Measurements from ENCODE around the gene KRTAP10-11. TPM values are rescaled to one million over a fixed set of nuclear protein-coding genes. Genes with fewer than 3 reads are reported as not detected.
A peak's percentile ranks its signal among the peaks of the same experiment; 100 is the strongest.

Gene KRTAP10-11
- total RNA-seq, 1 donor from 2014 or later: not detected

GRCh38 chr21:44694776-44695175 is 48.6 kb downstream of the KRTAP10-11 start:
- Mint-ChIP-seq H3K27me3 (ENCODE audit: unreplicated experiment) (peaks cover 36% of the 10 kb centered on the region), H3K4me1 (ENCODE audit: unreplicated experiment) (peaks cover 27% of the 10 kb centered on the region), H3K36me3 (ENCODE audit: unreplicated experiment) (peaks cover 4% of the 10 kb centered on the region), H3K27ac (ENCODE audit: unreplicated experiment) (no peak overlapping the region), H3K4me3 (ENCODE audit: unreplicated experiment) (no peak overlapping the region), H3K9me3 (ENCODE audit: unreplicated experiment) (peaks cover 15% of the 10 kb centered on the region)
- TF ChIP-seq CTCF (IDR thresholded peaks at IDR 0.05): no peak
- no peak for DNase-seq (ENCODE audit: extremely low spot score, unreplicated experiment)

DNA sequence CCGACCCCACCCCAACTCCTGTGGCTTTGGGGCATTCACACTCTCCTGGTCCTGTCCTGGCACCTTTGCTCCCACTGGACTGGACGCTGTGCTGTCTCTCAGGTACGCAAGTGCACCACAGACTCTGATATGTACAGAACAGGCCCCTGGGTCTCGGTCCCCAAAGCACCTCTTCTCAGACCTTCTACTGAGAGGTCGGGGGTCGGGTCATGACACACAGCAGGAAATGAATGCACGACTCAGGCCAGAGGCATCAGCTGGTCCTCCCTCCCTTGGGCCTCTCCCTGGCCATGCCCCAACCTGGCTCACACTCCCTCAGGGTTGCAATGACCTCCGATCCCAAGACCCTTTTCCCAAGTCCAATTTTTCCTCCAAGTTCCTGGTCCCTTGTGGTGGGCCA is 49.0 kb downstream of the KRTAP10-11 start:
- DNase-seq (ENCODE audit: extremely low spot score, unreplicated experiment): peak; percentile 81
- H3K9me3 Mint-ChIP-seq (ENCODE audit: unreplicated experiment): peaks cover 15% of the 10 kb centered on the region
- H3K36me3 Mint-ChIP-seq (ENCODE audit: unreplicated experiment): peaks cover 4% of the 10 kb centered on the region
- no peak overlapping the region for H3K4me3 Mint-ChIP-seq (ENCODE audit: unreplicated experiment)
- no peak overlapping the region for H3K27ac Mint-ChIP-seq (ENCODE audit: unreplicated experiment)
- peaks cover 36% of the 10 kb centered on the region for H3K27me3 Mint-ChIP-seq (ENCODE audit: unreplicated experiment)
- peaks cover 31% of the 10 kb centered on the region for H3K4me1 Mint-ChIP-seq (ENCODE audit: unreplicated experiment)
- TF ChIP-seq CTCF (IDR thresholded peaks at IDR 0.05): no peak

DNA sequence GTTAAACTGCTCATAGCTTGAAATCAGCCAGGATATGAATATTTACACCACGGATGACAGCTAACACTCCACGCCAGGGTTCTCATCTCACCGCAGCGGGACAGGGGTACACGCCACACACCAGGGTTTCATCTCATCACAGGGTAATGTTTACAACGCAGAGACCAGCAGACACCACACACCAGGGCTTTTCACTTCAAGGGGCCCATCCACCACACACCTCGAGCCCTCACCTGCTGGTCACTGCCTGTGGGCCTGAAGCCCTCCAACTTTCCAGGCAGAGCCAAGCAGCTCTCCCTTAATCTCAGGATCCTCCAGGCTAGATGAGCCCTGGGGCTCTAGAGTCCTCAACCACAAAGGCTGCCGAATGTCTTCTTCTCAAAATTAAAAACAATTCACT is 49.4 kb downstream of the KRTAP10-11 start:
- Mint-ChIP-seq H3K27me3 (ENCODE audit: unreplicated experiment) (peaks cover 33% of the 10 kb centered on the region), H3K4me3 (ENCODE audit: unreplicated experiment) (no peak overlapping the region), H3K27ac (ENCODE audit: unreplicated experiment) (no peak overlapping the region), H3K36me3 (ENCODE audit: unreplicated experiment) (peaks cover 4% of the 10 kb centered on the region), H3K9me3 (ENCODE audit: unreplicated experiment) (peaks cover 15% of the 10 kb centered on the region), H3K4me1 (ENCODE audit: unreplicated experiment) (peaks cover 32% of the 10 kb centered on the region)
- no peak for TF ChIP-seq CTCF (IDR thresholded peaks at IDR 0.05)
- peak; percentile 51 for DNase-seq (ENCODE audit: extremely low spot score, unreplicated experiment)

DNA sequence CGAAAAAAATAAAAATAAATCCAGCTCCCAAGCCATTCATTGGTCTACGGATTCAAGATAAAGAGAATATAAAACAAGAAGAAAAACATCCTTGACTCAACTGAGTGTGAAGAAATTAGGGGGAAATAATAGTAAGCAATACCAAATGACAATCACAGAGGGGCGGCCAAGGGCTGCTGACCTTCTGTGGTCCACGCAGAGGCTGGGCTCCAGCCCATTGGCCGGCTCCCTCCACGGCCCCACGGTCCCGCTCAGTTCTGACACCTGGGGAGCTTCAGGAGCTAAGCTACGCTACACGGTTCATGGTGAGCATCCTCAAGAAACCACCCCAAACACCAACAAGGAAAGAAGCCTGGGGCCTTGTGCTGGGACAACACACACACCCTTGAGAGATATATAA is 50.4 kb downstream of the KRTAP10-11 start:
- H3K27me3 Mint-ChIP-seq (ENCODE audit: unreplicated experiment): peaks cover 30% of the 10 kb centered on the region
- TF ChIP-seq CTCF (IDR thresholded peaks at IDR 0.05): no peak
- peaks cover 32% of the 10 kb centered on the region for H3K4me1 Mint-ChIP-seq (ENCODE audit: unreplicated experiment)
- H3K27ac Mint-ChIP-seq (ENCODE audit: unreplicated experiment): no peak overlapping the region
- H3K4me3 Mint-ChIP-seq (ENCODE audit: unreplicated experiment): no peak overlapping the region
- peaks cover 4% of the 10 kb centered on the region for H3K36me3 Mint-ChIP-seq (ENCODE audit: unreplicated experiment)
- peaks cover 15% of the 10 kb centered on the region for H3K9me3 Mint-ChIP-seq (ENCODE audit: unreplicated experiment)
- DNase-seq (ENCODE audit: extremely low spot score, unreplicated experiment): peak; percentile 67

Other genes with a start within 250 kb of the KRTAP10-11 start
- gene LRRC3, start 190.9 kb upstream of the KRTAP10-11 start, total RNA-seq: 4.0 and 4.2 TPM in 2 replicates
- not detected in 2 replicates for gene KRTAP10-1, start 106.2 kb upstream of the KRTAP10-11 start, total RNA-seq
- gene KRTAP10-2, start 94.9 kb upstream of the KRTAP10-11 start, total RNA-seq: not detected in 2 replicates
- gene KRTAP10-3, start 87.6 kb upstream of the KRTAP10-11 start, total RNA-seq: not detected in 2 replicates
- gene KRTAP10-4, start 72.7 kb upstream of the KRTAP10-11 start, total RNA-seq: not detected in 2 replicates
- not detected in 2 replicates for gene KRTAP10-5, start 65.8 kb upstream of the KRTAP10-11 start, total RNA-seq
- gene KRTAP10-6, start 53.9 kb upstream of the KRTAP10-11 start, total RNA-seq: not detected in 2 replicates
- not detected in 2 replicates for gene KRTAP10-7, start 45.8 kb upstream of the KRTAP10-11 start, total RNA-seq
- gene KRTAP10-8, start 34.3 kb upstream of the KRTAP10-11 start, total RNA-seq: not detected in 2 replicates
- not detected in 2 replicates for gene KRTAP10-9, start 19.3 kb upstream of the KRTAP10-11 start, total RNA-seq
- gene KRTAP10-10, start 9.1 kb upstream of the KRTAP10-11 start, total RNA-seq: not detected in 2 replicates
- gene KRTAP12-4, start 8.2 kb downstream of the KRTAP10-11 start, total RNA-seq: not detected in 2 replicates
- gene KRTAP12-3, start 11.5 kb downstream of the KRTAP10-11 start, total RNA-seq: not detected in 2 replicates
- gene KRTAP12-2, start 20.5 kb downstream of the KRTAP10-11 start, total RNA-seq: not detected in 2 replicates
- gene KRTAP12-1, start 35.7 kb downstream of the KRTAP10-11 start, total RNA-seq: not detected in 2 replicates
- gene KRTAP10-12, start 50.8 kb downstream of the KRTAP10-11 start, total RNA-seq: not detected in 2 replicates
- not detected in 2 replicates for gene TSPEAR, start 65.2 kb downstream of the KRTAP10-11 start, total RNA-seq
- gene UBE2G2, start 155.4 kb downstream of the KRTAP10-11 start, total RNA-seq: 74.7 and 78.7 TPM in 2 replicates
- gene SUMO3, start 171.6 kb downstream of the KRTAP10-11 start, total RNA-seq: 69.6 and 74.9 TPM in 2 replicates
- gene PTTG1IP, start 227.3 kb downstream of the KRTAP10-11 start, total RNA-seq: 318 and 328 TPM in 2 replicates

All from osteocyte (in vitro differentiated cells).